ENCODE measurements around the gene NWD2. TPM values are rescaled to one million over a fixed set of nuclear protein-coding genes. Genes with fewer than 3 reads are reported as not detected.

The NWD2 gene
- total RNA-seq, 1 donor from 2014 or later = 0.05 TPM

DNA sequence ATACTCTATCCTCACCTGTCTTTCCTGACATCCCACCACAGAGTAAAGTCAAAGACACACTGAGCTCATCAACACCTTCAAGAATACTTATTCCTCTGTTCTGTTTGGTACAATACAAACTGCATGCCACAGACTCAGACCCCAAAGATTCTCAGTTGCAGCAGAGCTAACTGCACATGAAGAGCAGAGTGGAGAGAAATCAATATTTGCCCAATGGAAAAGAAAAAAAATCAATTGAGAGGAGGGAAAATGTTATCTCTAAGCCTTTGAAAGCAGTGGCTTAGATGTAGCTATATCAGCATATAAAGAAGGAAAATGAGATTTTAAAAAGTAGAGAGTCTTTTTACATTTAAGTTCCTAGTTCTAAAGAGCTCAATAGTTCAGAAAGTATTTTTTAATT, 180.2 kb downstream of the NWD2 start:
- no peak overlapping the region for H3K27ac Mint-ChIP-seq (ENCODE audit: unreplicated experiment)
- no peak overlapping the region for H3K4me3 Mint-ChIP-seq
- DNase-seq (ENCODE audit: low read depth, low spot score) = no peak
- no peaks in the 10 kb centered on the region for H3K27me3 Mint-ChIP-seq (ENCODE audit: low read depth)
- H3K9me3 Mint-ChIP-seq = peaks cover 5% of the 10 kb centered on the region
- H3K4me1 Mint-ChIP-seq = peaks cover 4% of the 10 kb centered on the region
- no peaks in the 10 kb centered on the region for H3K36me3 Mint-ChIP-seq (ENCODE audit: low read depth)
- TF ChIP-seq, protein P1, sequence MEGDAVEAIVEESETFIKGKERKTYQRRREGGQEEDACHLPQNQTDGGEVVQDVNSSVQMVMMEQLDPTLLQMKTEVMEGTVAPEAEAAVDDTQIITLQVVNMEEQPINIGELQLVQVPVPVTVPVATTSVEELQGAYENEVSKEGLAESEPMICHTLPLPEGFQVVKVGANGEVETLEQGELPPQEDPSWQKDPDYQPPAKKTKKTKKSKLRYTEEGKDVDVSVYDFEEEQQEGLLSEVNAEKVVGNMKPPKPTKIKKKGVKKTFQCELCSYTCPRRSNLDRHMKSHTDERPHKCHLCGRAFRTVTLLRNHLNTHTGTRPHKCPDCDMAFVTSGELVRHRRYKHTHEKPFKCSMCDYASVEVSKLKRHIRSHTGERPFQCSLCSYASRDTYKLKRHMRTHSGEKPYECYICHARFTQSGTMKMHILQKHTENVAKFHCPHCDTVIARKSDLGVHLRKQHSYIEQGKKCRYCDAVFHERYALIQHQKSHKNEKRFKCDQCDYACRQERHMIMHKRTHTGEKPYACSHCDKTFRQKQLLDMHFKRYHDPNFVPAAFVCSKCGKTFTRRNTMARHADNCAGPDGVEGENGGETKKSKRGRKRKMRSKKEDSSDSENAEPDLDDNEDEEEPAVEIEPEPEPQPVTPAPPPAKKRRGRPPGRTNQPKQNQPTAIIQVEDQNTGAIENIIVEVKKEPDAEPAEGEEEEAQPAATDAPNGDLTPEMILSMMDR (conservative IDR thresholded peaks at IDR 0.05) = no peak

DNA sequence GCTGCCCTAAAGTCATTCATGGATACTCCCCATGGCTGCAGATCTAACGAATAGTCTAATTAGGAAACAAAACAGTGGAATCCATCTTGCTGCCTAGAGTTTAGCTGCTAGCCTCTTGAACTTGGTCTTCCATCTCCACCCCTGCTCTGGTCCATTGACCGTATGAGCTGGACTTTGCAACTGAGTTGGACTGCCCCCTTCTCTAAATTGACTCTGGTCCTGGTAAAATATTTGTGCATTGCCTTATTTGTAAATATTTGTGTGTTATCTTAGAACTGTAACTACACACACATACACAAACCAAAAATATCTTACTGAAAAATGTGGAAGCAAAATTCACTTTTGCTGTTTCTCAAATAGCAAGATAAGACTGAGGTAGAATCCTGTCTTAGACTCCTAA, 181.3 kb downstream of the NWD2 start:
- DNase-seq (ENCODE audit: low read depth, low spot score) = no peak
- Mint-ChIP-seq H3K4me3 (no peak overlapping the region), H3K36me3 (ENCODE audit: low read depth) (no peaks in the 10 kb centered on the region), H3K27ac (ENCODE audit: unreplicated experiment) (no peak overlapping the region), H3K27me3 (ENCODE audit: low read depth) (no peaks in the 10 kb centered on the region), H3K4me1 (peaks cover 4% of the 10 kb centered on the region), H3K9me3 (no peaks in the 10 kb centered on the region)
- TF ChIP-seq, protein P1 (conservative IDR thresholded peaks at IDR 0.05) = no peak

DNA sequence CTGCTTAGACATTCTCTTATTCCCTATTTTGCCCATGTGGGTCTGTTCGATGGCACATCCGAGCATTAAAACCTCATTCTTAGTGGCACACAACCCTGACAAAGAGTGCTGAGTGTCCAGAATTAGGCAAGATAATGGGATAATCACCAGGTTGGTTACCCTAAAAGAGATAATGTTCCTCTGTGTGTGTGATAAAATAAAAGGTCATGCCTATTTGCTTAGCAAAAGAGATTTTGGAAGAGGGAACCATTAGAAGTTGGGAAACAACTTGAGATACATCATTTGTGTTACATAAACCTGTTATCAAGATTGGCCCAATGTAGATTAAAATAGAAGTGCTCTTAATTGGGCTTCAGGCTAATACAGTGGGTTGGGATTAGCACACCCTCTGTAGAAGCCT, 182.7 kb downstream of the NWD2 start:
- TF ChIP-seq, protein P1 (conservative IDR thresholded peaks at IDR 0.05) = no peak

DNA sequence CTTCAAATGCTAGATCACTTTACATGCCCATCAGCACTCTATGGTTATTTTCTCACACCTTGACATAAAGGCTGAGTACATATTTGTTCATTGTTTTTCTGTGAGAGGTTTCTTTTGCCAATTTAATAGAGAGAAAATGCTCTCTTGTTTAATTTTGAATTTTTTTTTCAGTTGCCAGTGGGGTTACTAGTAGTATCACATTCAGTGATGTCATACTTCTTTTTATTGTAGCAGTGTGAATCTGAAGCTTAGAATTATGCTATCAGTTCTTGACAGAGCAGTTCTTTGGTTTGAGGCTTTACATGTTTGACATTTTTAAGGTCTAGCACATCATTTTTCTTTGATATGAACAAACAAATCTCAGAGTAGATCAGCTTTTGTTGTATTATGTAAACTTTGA, 185.4 kb downstream of the NWD2 start:
- no peak overlapping the region for H3K27ac Mint-ChIP-seq (ENCODE audit: unreplicated experiment)
- H3K27me3 Mint-ChIP-seq (ENCODE audit: low read depth) = no peaks in the 10 kb centered on the region
- H3K4me3 Mint-ChIP-seq = no peak overlapping the region
- TF ChIP-seq, protein P1 (conservative IDR thresholded peaks at IDR 0.05) = no peak
- DNase-seq (ENCODE audit: low read depth, low spot score) = no peak
- H3K36me3 Mint-ChIP-seq (ENCODE audit: low read depth) = no peaks in the 10 kb centered on the region
- no peaks in the 10 kb centered on the region for H3K4me1 Mint-ChIP-seq
- no peaks in the 10 kb centered on the region for H3K9me3 Mint-ChIP-seq

More for the DNA sequence above, 182.7 kb downstream of the NWD2 start:
- Mint-ChIP-seq H3K4me1 (no peaks in the 10 kb centered on the region), H3K27me3 (ENCODE audit: low read depth) (no peaks in the 10 kb centered on the region), H3K9me3 (no peaks in the 10 kb centered on the region), H3K4me3 (no peak overlapping the region), H3K27ac (ENCODE audit: unreplicated experiment) (no peak overlapping the region), H3K36me3 (ENCODE audit: low read depth) (no peaks in the 10 kb centered on the region)
- no peak for DNase-seq (ENCODE audit: low read depth, low spot score)

DNA sequence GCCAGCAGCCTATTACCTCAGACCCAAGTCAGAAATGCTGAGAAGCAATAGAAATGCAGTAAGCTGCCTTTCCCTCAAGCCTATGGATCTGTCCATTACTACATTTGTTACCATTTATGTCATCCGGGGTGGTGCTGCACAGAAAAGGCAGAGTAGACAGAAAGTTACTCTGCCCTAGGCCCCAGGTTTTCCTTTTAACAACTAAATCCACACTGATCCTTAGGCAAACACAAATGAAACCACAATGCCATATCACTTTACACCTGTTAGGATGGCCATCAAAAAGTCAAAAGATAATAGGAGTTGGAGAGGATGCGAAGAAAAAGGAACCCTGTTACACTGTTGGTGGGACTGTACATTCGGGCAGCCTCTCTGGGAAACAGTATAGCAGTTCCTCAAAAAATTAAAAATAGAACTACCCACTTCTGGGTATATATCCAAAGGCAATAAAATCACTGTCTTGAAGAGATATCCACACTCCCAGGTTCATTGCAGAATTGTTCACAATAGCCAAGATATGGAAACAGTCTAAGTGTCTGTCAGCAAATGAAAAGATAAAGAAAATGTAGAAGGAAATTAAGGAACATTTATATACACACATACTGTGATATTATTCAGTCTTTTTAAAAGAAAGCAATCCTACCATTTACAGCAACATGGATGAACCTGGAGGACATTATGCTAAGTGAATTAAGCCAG, 186.3 kb downstream of the NWD2 start:
- no peak for DNase-seq (ENCODE audit: low read depth, low spot score)
- Mint-ChIP-seq H3K4me1 (no peaks in the 10 kb centered on the region), H3K36me3 (ENCODE audit: low read depth) (no peaks in the 10 kb centered on the region), H3K27me3 (ENCODE audit: low read depth) (no peaks in the 10 kb centered on the region), H3K9me3 (no peaks in the 10 kb centered on the region), H3K27ac (ENCODE audit: unreplicated experiment) (no peak overlapping the region), H3K4me3 (no peak overlapping the region)
- TF ChIP-seq, protein P1 (conservative IDR thresholded peaks at IDR 0.05) = no peak
